Peyer's patch (tissue), 4 donors: ENCODE results near the gene LILRB4. TPM values are rescaled to one million over a fixed set of nuclear protein-coding genes. Genes with fewer than 3 reads are reported as not detected.
A peak's percentile ranks its signal among the peaks of the same experiment; 100 is the strongest.
"Not testable (repeated sequence)": the region's sequence is repeated elsewhere in the genome, so short reads cannot be mapped to it uniquely, and the experiment has no call there.

Source experiments
- DNase-seq, 3 donors: peaks; one replicate each; pipeline ENCODE4 v3.0.0-alpha.2; 2017 to 2019
- H3K27ac ChIP-seq, 4 donors: fragments of 200-600 bp; sonication (generic); one replicate each; pipeline ENCODE4 v1.5.1; 2016 to 2019
- H3K27me3 ChIP-seq, 2 donors: fragments of 200-600 bp; sonication (generic); one replicate each; pipeline ENCODE4 v1.5.1; 2019
- H3K36me3 ChIP-seq, 3 donors: fragments of 200-600 bp; sonication (generic); one replicate each; pipeline ENCODE4 v1.5.1; 2016 to 2019
- H3K4me1 ChIP-seq, 4 donors: fragments of 200-600 bp; sonication (generic); one replicate each; pipeline ENCODE4 v1.5.1; 2016 to 2019
- H3K4me3 ChIP-seq, 4 donors: fragments of 200-600 bp; sonication (generic); 1 replicate in 3 of 4; 2 replicates in 1 of 4; pipeline ENCODE4 v1.5.1; 2016 to 2019; ENCODE audit warnings: mild to moderate bottlenecking in 1 of 4
- H3K9me3 ChIP-seq, 4 donors: fragments of 200-600 bp; sonication (generic); one replicate each; pipeline ENCODE4 v1.5.1; 2016 to 2019; ENCODE audit warnings: mild to moderate bottlenecking in 1 of 4
- CTCF ChIP-seq, 6 experiments: fragments of 450-650 bp in 4 of 6; fragments of 200-600 bp in 2 of 6; sonication (generic) in 1 of 6; IDR thresholded peaks; one replicate each; pipeline ENCODE4 v1.5.1; 2017 to 2019; ENCODE audit warnings: antibody characterized with exemption in 6 of 6, mild to moderate bottlenecking in 3 of 6, moderate library complexity in 1 of 6
- POLR2A ChIP-seq, 2 donors: fragments of 450-650 bp; IDR thresholded peaks; one replicate each; pipeline ENCODE4 v1.5.1; 2017; ENCODE audit warnings: antibody characterized with exemption in 2 of 2, mild to moderate bottlenecking in 2 of 2, moderate library complexity in 2 of 2
- total RNA-seq, 4 donors: library from RNA; depleted of rRNA; stranded (reverse); fragments of >200 nt; gene quantifications; one replicate each; pipeline ENCODE4 v1.1.0, GENCODE V29; 2016

Gene LILRB4
- total RNA-seq, 4 donors from 2014 or later: 0.53 to 2.8 (median 2.6) TPM; not detected in 1

GRCh38 chr19:54670576-54671357, 8.0 kb downstream of the LILRB4 start:
- TF ChIP-seq POLR2A (IDR thresholded peaks at IDR 0.05) (no peak), CTCF (IDR thresholded peaks at IDR 0.05) (no peak)

GRCh38 chr19:54673222-54673621, 10.4 kb downstream of the LILRB4 start:
- H3K36me3 ChIP-seq: no peaks in the 10 kb centered on the region
- no peaks in the 10 kb centered on the region for H3K9me3 ChIP-seq
- TF ChIP-seq POLR2A (IDR thresholded peaks at IDR 0.05): no peak
- TF ChIP-seq CTCF (IDR thresholded peaks at IDR 0.05): no peak
- no peaks in the 10 kb centered on the region for H3K27me3 ChIP-seq
- H3K4me1 ChIP-seq: no peaks in the 10 kb centered on the region
- H3K4me3 ChIP-seq: no peak overlapping the region
- H3K27ac ChIP-seq: no peak overlapping the region
- DNase-seq: no peak

More at GRCh38 chr19:54670576-54671357, 8.0 kb downstream of the LILRB4 start:
- Histone ChIP-seq H3K27me3 (no peaks in the 10 kb centered on the region), H3K4me1 (no peaks in the 10 kb centered on the region), H3K4me3 (no peak overlapping the region), H3K27ac (no peak overlapping the region), H3K9me3 (no peaks in the 10 kb centered on the region), H3K36me3 (no peaks in the 10 kb centered on the region)
- no peak for DNase-seq

- Histone ChIP-seq H3K4me3 (no peak overlapping the region), H3K27ac (no peak overlapping the region), H3K4me1 (no peaks in the 10 kb centered on the region), H3K9me3 (no peaks in the 10 kb centered on the region), H3K27me3 (no peaks in the 10 kb centered on the region), H3K36me3 (no peaks in the 10 kb centered on the region)
- TF ChIP-seq CTCF (IDR thresholded peaks at IDR 0.05): peak in 5 of 6 experiments; percentile 7 to 52 (median 46)
- no peak for TF ChIP-seq POLR2A (IDR thresholded peaks at IDR 0.05)
- DNase-seq: no peak
These were observed 11.3 kb downstream of the LILRB4 start for GRCh38 chr19:54674021-54674617.

GRCh38 chr19:54676210-54676834, 13.5 kb downstream of the LILRB4 start:
- H3K4me3 ChIP-seq, H3K27me3 ChIP-seq, H3K36me3 ChIP-seq, DNase-seq, H3K27ac ChIP-seq, H3K4me1 ChIP-seq, H3K9me3 ChIP-seq: not testable (repeated sequence)
- TF ChIP-seq CTCF (IDR thresholded peaks at IDR 0.05): peak in 5 of 6 experiments; percentile 67 to 91 (median 73)

- Histone ChIP-seq H3K9me3 (no peaks in the 10 kb centered on the region), H3K27ac (no peak overlapping the region), H3K4me3 (no peak overlapping the region), H3K27me3 (no peaks in the 10 kb centered on the region), H3K36me3 (no peaks in the 10 kb centered on the region), H3K4me1 (no peaks in the 10 kb centered on the region)
- no peak for DNase-seq
- TF ChIP-seq POLR2A (IDR thresholded peaks at IDR 0.05) (no peak), CTCF (IDR thresholded peaks at IDR 0.05) (no peak)
These were observed 14.4 kb downstream of the LILRB4 start for GRCh38 chr19:54677217-54677616.

- not testable (repeated sequence) for DNase-seq, H3K4me1 ChIP-seq
These were observed 18.8 kb downstream of the LILRB4 start for GRCh38 chr19:54681596-54681995.

More at GRCh38 chr19:54681596-54681995, 18.8 kb downstream of the LILRB4 start:
- not testable (repeated sequence) for H3K36me3 ChIP-seq, H3K27me3 ChIP-seq, H3K4me3 ChIP-seq, H3K27ac ChIP-seq, H3K9me3 ChIP-seq
